GM19452 (cell line): ENCODE results near the gene SALL2.

Experiments used
- ATAC-seq: cut with Tn5 transposase; IDR thresholded peaks from one replicate; pipeline ENCODE4 v1.9.1; 2021; ENCODE audit not compliant: unreplicated experiment

Gene SALL2

GRCh38 chr14:21528381-21529348, 2.5 kb upstream of the SALL2 start:
- no peak for ATAC-seq

- no peak for ATAC-seq
These were observed 1.2 kb upstream of the SALL2 start for GRCh38 chr14:21527318-21527679.

GRCh38 chr14:21526672-21527317, 649 bp upstream of the SALL2 start:
- ATAC-seq: no peak

- ATAC-seq: no peak
These were observed 580 bp downstream of the SALL2 start for GRCh38 chr14:21525571-21525961.

- ATAC-seq: no peak
These were observed 1.3 kb downstream of the SALL2 start for GRCh38 chr14:21524575-21525490.

- ATAC-seq: no peak
These were observed 2.9 kb downstream of the SALL2 start for GRCh38 chr14:21523203-21523602.

GRCh38 chr14:21521501-21521900, 4.6 kb downstream of the SALL2 start:
- no peak for ATAC-seq

- ATAC-seq: no peak
These were observed 5.4 kb downstream of the SALL2 start for GRCh38 chr14:21520767-21521166.

GRCh38 chr14:21518725-21519124, 7.4 kb downstream of the SALL2 start:
- no peak for ATAC-seq

- no peak for ATAC-seq
These were observed 11.8 kb downstream of the SALL2 start for GRCh38 chr14:21514341-21514740.

- ATAC-seq: peak; percentile 98
These were observed 15.2 kb downstream of the SALL2 start, which contains the start of gene METTL3 for GRCh38 chr14:21510735-21511657. Gene METTL3 (minus strand): TSS chr14:21511340. CDS start chr14:21511223, 117 bp downstream.

- no peak for ATAC-seq
These were observed 16.6 kb downstream of the SALL2 start for GRCh38 chr14:21509432-21510143.

- ATAC-seq: no peak
These were observed 19.6 kb downstream of the SALL2 start for GRCh38 chr14:21506557-21506956.

GRCh38 chr14:21505012-21505553, 21.1 kb downstream of the SALL2 start:
- peak; percentile 77 for ATAC-seq

GRCh38 chr14:21503376-21503775, 22.8 kb downstream of the SALL2 start:
- no peak for ATAC-seq

GRCh38 chr14:21501568-21501967, 24.6 kb downstream of the SALL2 start:
- no peak for ATAC-seq

GRCh38 chr14:21498540-21499526, 27.3 kb downstream of the SALL2 start:
- ATAC-seq: no peak

GRCh38 chr14:21496453-21496852, 29.7 kb downstream of the SALL2 start:
- ATAC-seq: no peak
